Liver (tissue), 9 donors: ENCODE data around the gene KRT23. TPM values are rescaled to one million over a fixed set of nuclear protein-coding genes. Genes with fewer than 3 reads are reported as not detected.

Experiments
- DNase-seq: peaks from one replicate; pipeline ENCODE4 v3.0.0-alpha.2; 2017; ENCODE audit warnings: low spot score
- H3K27ac ChIP-seq, 2 donors: one replicate each; pipeline ENCODE4 v1.7.0; 2013; ENCODE audit warnings: inconsistent platforms in 2 of 2, low read length in 2 of 2, control low read depth in 1 of 2, low read depth in 1 of 2, mild to moderate bottlenecking in 1 of 2
- H3K27me3 ChIP-seq, 4 donors: one replicate each; pipeline versions ENCODE4 v1.6.1 to v1.7.0; 2013; ENCODE audit warnings: low read length in 3 of 4, inconsistent platforms in 1 of 4, mild to moderate bottlenecking in 1 of 4, moderate library complexity in 1 of 4; ENCODE audit not compliant: control insufficient read depth in 4 of 4, insufficient read depth in 4 of 4
- H3K36me3 ChIP-seq, 4 donors: one replicate each; pipeline versions ENCODE4 v1.6.1 to v1.7.0; 2013; ENCODE audit warnings: low read length in 3 of 4, mild to moderate bottlenecking in 3 of 4, low read depth in 1 of 4, moderate library complexity in 1 of 4; ENCODE audit not compliant: control insufficient read depth in 4 of 4, insufficient read depth in 3 of 4
- H3K4me1 ChIP-seq, 4 donors: one replicate each; pipeline versions ENCODE4 v1.6.1 to v1.7.0; 2013; ENCODE audit warnings: low read length in 3 of 4, mild to moderate bottlenecking in 3 of 4, moderate library complexity in 1 of 4; ENCODE audit not compliant: control insufficient read depth in 4 of 4, insufficient read depth in 4 of 4
- H3K4me3 ChIP-seq, 3 donors: one replicate each; pipeline versions ENCODE4 v1.6.1 to v1.7.0; 2013; ENCODE audit warnings: low read length in 3 of 3, control low read depth in 1 of 3, low read depth in 1 of 3, mild to moderate bottlenecking in 1 of 3
- H3K9ac ChIP-seq, 2 donors: one replicate each; pipeline ENCODE4 v1.7.0; 2013; ENCODE audit warnings: low read length in 2 of 2, mild to moderate bottlenecking in 2 of 2, moderate library complexity in 2 of 2, control low read depth in 1 of 2, low read depth in 1 of 2
- H3K9me3 ChIP-seq, 4 donors: one replicate each; pipeline versions ENCODE4 v1.6.1 to v1.7.0; 2013; ENCODE audit warnings: low read length in 3 of 4; ENCODE audit not compliant: control insufficient read depth in 4 of 4
- ATF3 ChIP-seq: IDR thresholded peaks from 2 replicates; pipeline ENCODE4 v1.6.1; 2016; ENCODE audit warnings: antibody characterized with exemption
- EGR1 ChIP-seq, 2 donors: IDR thresholded peaks; 2 replicates each; pipeline ENCODE4 v1.6.1; 2016 to 2018; ENCODE audit warnings: antibody characterized with exemption in 2 of 2, low read depth in 2 of 2
- FOXA1 ChIP-seq: IDR thresholded peaks from 2 replicates; pipeline ENCODE4 v1.6.1; 2016; ENCODE audit warnings: antibody characterized with exemption
- GABPA ChIP-seq, 2 donors: IDR thresholded peaks in 1 of 2; conservative IDR thresholded peaks in 1 of 2; 2 replicates each; pipeline ENCODE4 v1.6.1; 2016; ENCODE audit warnings: antibody characterized with exemption in 2 of 2, mild to moderate bottlenecking in 1 of 2, moderate library complexity in 1 of 2
- HNF4A ChIP-seq, 2 donors: conservative IDR thresholded peaks; 2 replicates each; pipeline ENCODE4 v1.6.1; 2016; ENCODE audit warnings: antibody characterized with exemption in 2 of 2, mild to moderate bottlenecking in 2 of 2
- HNF4G ChIP-seq: IDR thresholded peaks from 2 replicates; pipeline ENCODE4 v1.6.1; 2016; ENCODE audit warnings: antibody characterized with exemption
- JUND ChIP-seq, 2 donors: IDR thresholded peaks; 2 replicates each; pipeline ENCODE4 v1.6.1; 2016; ENCODE audit warnings: antibody characterized with exemption in 2 of 2
- MAX ChIP-seq: IDR thresholded peaks from 2 replicates; pipeline ENCODE4 v1.6.1; 2016; ENCODE audit warnings: antibody characterized with exemption
- NR2F2 ChIP-seq: IDR thresholded peaks from 2 replicates; pipeline ENCODE4 v1.6.1; 2016; ENCODE audit warnings: antibody characterized with exemption
- SP1 ChIP-seq: IDR thresholded peaks from 2 replicates; pipeline ENCODE4 v1.6.1; 2018; ENCODE audit warnings: antibody characterized with exemption, mild to moderate bottlenecking
- TAF1 ChIP-seq: conservative IDR thresholded peaks from 2 replicates; pipeline ENCODE4 v1.6.1; 2016; ENCODE audit warnings: antibody characterized with exemption, mild to moderate bottlenecking
- YY1 ChIP-seq: IDR thresholded peaks from 2 replicates; pipeline ENCODE4 v1.6.1; 2016; ENCODE audit warnings: antibody characterized with exemption, mild to moderate bottlenecking
- ZBTB33 ChIP-seq: IDR thresholded peaks from 2 replicates; pipeline ENCODE4 v1.6.1; 2016; ENCODE audit warnings: antibody characterized with exemption
- WGBS: extraction: QIAGEN DNeasy Blood & Tissue Kit; methylation state at CpG from one replicate; pipeline ENCODE4 v1.1.7; 2013; 5-methylcytosine and 5-hydroxymethylcytosine counted together
- polyA plus RNA-seq, 2 donors: library from polyadenylated mRNA; stranded (reverse) in 1 of 2; unstranded in 1 of 2; fragments of 200-250 nt in 1 of 2; fragments of >200 nt in 1 of 2; fragmentation: Nextera tagmentation in 1 of 2; extraction: Ambion mirVana in 1 of 2; gene quantifications; one replicate each; pipeline versions ENCODE4 v1.2.1 to v1.2.3, GENCODE V29; 2013 to 2015
- total RNA-seq, 2 donors: library from RNA; depleted of rRNA; stranded (reverse); fragments of >200 nt; gene quantifications; one replicate each; pipeline ENCODE4 v1.2.3, GENCODE V29; 2014
- TF ChIP-seq, protein P1 (sequence below): fragments of 150-350 bp; IDR thresholded peaks from 2 replicates; pipeline ENCODE4 v1.5.1; 2017; ENCODE audit warnings: improper control_type of control experiment, low read depth, low read length; ENCODE audit not compliant: missing input control
- TF ChIP-seq, protein P2 (sequence below): IDR thresholded peaks from 2 replicates; pipeline ENCODE4 v1.6.1; 2016; ENCODE audit warnings: antibody characterized with exemption, mild to moderate bottlenecking
- donor health status: healthy.
- donor health status: healthy.
- donor health status: healthy.
- donor health status: healthy.
- donor health status: healthy.

The KRT23 gene
- total and polyA plus RNA-seq, 4 donors, result 0.09 to 1.3 (median 0.24) TPM; not detected in 1

- no peak overlapping the region for H3K27ac ChIP-seq
- no peaks in the 10 kb centered on the region for H3K36me3 ChIP-seq
- H3K4me3 ChIP-seq, result no peak overlapping the region
- no peak for DNase-seq
- no peaks in the 10 kb centered on the region for H3K9me3 ChIP-seq
- WGBS, result 92% methylated on average over 5 of the region's 5 CpGs
- peaks cover 0 to 2% (median 0%) of the 10 kb centered on the region in 4 donors for H3K4me1 ChIP-seq
- TF ChIP-seq MAX (no peak), GABPA (IDR thresholded peaks at IDR 0.05 in 1 of 2, conservative IDR thresholded peaks at IDR 0.05 in 1 of 2) (no peak), EGR1 (IDR thresholded peaks at IDR 0.05; ENCODE audit: low read depth in 2 of 2) (no peak), HNF4G (no peak), TAF1 (no peak), ZBTB33 (no peak), FOXA1 (no peak), JUND (IDR thresholded peaks at IDR 0.05) (no peak), NR2F2 (no peak), ATF3 (no peak), HNF4A (conservative IDR thresholded peaks at IDR 0.05) (no peak), SP1 (no peak), YY1 (no peak)
- TF ChIP-seq, protein P1, sequence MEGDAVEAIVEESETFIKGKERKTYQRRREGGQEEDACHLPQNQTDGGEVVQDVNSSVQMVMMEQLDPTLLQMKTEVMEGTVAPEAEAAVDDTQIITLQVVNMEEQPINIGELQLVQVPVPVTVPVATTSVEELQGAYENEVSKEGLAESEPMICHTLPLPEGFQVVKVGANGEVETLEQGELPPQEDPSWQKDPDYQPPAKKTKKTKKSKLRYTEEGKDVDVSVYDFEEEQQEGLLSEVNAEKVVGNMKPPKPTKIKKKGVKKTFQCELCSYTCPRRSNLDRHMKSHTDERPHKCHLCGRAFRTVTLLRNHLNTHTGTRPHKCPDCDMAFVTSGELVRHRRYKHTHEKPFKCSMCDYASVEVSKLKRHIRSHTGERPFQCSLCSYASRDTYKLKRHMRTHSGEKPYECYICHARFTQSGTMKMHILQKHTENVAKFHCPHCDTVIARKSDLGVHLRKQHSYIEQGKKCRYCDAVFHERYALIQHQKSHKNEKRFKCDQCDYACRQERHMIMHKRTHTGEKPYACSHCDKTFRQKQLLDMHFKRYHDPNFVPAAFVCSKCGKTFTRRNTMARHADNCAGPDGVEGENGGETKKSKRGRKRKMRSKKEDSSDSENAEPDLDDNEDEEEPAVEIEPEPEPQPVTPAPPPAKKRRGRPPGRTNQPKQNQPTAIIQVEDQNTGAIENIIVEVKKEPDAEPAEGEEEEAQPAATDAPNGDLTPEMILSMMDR, result no peak
- TF ChIP-seq, protein P2, sequence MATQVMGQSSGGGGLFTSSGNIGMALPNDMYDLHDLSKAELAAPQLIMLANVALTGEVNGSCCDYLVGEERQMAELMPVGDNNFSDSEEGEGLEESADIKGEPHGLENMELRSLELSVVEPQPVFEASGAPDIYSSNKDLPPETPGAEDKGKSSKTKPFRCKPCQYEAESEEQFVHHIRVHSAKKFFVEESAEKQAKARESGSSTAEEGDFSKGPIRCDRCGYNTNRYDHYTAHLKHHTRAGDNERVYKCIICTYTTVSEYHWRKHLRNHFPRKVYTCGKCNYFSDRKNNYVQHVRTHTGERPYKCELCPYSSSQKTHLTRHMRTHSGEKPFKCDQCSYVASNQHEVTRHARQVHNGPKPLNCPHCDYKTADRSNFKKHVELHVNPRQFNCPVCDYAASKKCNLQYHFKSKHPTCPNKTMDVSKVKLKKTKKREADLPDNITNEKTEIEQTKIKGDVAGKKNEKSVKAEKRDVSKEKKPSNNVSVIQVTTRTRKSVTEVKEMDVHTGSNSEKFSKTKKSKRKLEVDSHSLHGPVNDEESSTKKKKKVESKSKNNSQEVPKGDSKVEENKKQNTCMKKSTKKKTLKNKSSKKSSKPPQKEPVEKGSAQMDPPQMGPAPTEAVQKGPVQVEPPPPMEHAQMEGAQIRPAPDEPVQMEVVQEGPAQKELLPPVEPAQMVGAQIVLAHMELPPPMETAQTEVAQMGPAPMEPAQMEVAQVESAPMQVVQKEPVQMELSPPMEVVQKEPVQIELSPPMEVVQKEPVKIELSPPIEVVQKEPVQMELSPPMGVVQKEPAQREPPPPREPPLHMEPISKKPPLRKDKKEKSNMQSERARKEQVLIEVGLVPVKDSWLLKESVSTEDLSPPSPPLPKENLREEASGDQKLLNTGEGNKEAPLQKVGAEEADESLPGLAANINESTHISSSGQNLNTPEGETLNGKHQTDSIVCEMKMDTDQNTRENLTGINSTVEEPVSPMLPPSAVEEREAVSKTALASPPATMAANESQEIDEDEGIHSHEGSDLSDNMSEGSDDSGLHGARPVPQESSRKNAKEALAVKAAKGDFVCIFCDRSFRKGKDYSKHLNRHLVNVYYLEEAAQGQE, result no peak
- no peak overlapping the region for H3K9ac ChIP-seq
- H3K27me3 ChIP-seq, result peaks cover 0 to 3% (median 1%) of the 10 kb centered on the region in 4 donors
Observed at GRCh38 chr17:40905370-40905769, 32.1 kb downstream of the KRT23 start.

DNA sequence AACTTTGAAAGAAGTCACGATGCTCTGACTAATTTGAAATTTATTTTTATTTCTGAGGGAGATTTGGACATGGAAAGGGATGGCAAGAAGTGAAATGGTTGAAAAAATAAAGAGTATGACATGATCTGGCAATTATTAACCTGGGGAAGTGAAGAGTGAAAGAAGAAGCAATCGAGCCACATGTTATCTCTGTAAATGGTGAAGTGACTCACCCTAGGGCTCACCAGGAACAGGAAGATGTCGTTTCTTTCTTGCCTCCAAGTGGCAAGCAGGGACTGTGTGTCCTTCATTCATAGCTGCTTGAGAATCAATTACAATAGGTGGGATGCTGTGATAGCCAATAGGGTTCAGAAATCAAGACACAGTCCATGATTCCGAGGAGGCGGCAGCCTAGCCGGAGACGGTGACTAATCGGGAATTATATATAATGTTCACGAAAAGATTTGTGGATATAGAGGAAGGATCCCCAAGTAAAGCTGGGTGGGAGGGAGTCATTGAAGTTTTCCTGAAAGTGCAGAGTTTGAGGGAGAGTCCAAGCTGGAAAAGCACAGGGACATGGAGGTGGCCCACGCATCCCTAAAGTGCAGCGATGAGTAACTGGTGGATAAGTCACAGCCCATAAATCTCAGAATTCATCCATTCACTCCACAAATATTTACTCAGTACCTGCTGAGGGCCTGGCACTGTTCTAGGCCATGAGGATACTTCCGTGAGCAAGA, 34.2 kb downstream of the KRT23 start:
- TF ChIP-seq, protein P1, result no peak
- TF ChIP-seq JUND (IDR thresholded peaks at IDR 0.05), result peak in 1 of 2 donors; percentile 53
- H3K4me1 ChIP-seq, result peaks cover 0 to 2% (median 0%) of the 10 kb centered on the region in 4 donors
- peaks cover 0 to 6% (median 2%) of the 10 kb centered on the region in 4 donors for H3K27me3 ChIP-seq
- no peaks in the 10 kb centered on the region for H3K36me3 ChIP-seq
- H3K9me3 ChIP-seq, result no peaks in the 10 kb centered on the region
- WGBS, result 58% methylated on average over 12 of the region's 12 CpGs
- H3K27ac ChIP-seq, result no peak overlapping the region
- no peak for DNase-seq
- no peak overlapping the region for H3K4me3 ChIP-seq
- H3K9ac ChIP-seq, result no peak overlapping the region
